Measurements from ENCODE around the gene AMT.

The AMT gene

DNA sequence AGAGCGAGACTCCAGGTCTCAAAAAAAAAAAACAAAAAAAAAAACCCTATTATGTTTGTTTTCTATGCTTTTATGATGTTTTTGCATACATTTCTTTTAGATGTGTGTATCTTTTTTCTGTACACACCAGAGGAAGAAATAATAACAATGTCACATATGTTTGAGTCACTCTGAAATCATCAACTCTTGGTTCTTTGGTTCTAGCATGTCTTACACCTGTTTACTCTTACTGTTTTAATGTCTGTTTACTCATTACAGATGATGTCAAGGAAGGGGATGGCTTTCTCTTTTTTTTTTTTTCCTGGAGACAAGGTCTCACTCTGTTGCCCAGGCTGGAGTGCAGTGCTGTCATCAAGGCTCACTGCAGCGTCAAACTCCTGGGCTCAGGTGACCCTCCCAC is 34.6 kb downstream of the AMT start:
- no peak for DNase-seq

DNA sequence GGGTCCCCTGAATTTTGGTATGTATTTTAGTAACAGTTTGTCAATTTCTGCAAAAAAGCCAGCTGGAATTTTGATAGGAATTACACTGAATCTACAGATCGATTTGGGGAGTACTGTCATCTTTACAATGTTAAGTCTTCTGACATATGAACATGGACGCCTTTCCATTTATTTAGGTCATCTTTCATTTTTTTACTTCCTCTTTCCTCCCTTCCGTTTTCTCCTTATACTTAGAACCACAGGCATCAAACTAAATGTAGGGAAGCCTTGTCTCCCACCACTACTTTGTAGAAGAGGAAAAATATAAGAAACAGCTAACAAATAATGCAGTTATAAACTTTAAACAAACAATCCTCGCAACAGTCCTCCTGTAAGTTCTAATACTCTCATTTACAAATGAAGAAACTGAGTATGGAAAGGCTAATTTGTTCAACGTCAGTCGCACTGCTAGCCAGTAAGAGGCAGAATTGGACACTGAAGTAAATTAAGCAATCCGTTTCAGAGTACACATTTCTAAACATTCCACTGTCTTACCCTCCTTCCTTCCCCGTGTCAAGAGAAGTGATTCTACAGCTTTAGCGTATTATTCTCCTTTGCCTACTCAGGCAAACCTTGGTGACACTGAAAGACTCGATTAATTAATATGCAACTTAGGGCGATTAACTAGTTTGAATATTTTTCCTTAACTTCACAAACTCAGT is 36.1 kb downstream of the AMT start:
- DNase-seq: no peak

DNA sequence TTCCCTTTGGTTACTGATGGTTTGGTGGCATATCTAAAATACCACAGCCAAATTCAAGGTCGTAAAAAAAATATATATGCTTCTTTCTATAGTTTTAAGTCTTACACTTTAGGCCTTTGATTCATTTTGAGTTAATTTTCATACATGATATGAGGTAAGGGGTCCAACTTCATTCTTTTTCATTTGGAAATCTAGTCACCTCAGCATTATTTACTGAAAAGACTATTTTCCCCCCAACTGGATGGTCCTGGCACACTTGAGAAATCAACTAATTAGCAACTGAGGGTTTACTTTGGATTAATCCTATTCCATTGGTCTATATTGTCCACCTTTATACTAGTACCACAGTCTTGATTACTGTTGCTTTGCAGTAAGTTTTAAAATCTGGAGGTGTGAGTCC is 36.7 kb downstream of the AMT start:
- no peak for DNase-seq

DNA sequence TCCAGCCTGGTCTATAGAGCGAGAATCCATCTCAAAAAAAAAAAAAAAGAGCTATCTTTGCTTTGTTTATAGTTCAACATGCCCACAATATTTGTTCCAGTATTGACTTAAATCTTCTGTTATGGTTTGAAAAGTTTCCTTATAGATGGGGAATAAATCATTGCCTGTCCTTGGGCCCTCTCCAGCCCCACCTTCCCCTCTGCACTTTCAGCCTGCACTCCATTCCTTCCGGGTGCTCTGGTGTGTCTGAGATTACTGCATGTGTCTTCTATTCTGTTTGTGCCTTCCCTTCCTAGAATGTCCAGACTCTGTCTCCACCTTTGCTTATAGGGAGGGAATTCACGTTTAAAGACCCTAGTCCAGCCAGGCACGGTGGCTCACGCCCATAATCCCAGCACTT is 38.9 kb downstream of the AMT start:
- no peak for DNase-seq

DNA sequence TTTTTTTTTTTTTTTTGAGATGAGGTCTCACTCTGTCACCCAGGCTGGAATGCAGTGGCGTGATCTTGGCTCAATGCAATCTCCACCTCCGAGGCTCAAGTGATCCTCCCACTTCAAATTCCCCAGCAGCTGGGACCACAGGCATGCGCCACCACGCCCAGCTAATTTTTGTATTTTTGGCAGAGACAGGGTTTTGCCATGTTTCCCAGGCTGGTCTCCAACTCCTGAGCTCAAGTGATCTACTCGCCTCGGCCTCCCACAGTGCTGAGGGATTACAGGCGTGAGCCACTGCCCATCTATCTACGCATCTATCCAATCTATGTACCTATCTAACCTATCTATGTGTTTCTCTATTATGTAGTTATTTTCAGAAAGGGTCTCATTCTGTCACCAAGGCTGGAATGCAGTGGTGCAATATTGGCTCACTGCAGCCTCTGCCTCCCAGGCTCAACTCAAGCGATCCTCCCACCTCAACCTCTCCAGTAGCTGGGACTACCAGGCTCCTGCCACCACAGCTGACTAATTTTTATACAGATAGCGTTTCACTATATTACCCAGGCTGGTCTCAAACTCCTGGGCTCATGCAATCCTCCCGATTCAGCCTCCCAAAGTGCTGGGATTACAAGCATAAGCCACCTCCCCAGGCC is 43.9 kb downstream of the AMT start:
- DNase-seq: no peak

DNA sequence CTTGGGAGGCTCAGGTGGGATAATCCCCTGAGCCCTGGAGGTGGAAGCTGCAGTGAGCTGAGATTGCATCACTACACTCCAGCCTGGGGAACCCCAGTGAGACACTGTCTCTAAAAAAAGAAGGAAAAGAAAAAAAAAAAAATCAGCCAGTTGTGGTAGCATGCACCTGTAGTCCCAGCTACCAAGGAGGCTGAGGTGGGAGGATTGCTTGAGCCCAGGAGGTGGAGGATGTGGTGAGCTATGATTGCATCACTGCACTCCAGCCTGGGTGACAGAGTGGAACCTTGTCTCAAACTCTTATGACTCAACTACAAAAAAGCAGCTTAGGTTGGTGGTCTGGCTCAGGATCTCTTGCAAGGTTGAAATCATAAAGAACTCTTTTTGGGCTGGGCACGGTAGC is 44.8 kb downstream of the AMT start:
- no peak for DNase-seq

DNA sequence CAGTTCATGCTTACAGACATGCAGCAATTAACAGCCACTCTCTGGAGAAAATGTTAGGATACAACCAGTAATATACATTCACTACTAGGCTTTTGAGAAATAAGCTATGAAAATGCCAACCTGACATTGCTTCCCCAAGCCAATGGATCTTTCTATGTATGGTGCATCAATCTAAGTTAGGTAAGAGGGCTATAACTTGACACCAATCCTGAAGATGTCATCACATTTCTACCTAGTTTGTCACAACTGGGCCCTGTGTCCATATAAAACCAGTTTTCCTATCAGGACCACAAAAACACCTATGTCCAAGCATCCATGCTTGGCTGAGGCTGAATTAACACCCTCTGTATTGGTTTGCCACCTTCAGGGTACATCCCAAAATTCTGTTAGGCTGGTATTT is 50.3 kb downstream of the AMT start:
- DNase-seq: no peak

DNA sequence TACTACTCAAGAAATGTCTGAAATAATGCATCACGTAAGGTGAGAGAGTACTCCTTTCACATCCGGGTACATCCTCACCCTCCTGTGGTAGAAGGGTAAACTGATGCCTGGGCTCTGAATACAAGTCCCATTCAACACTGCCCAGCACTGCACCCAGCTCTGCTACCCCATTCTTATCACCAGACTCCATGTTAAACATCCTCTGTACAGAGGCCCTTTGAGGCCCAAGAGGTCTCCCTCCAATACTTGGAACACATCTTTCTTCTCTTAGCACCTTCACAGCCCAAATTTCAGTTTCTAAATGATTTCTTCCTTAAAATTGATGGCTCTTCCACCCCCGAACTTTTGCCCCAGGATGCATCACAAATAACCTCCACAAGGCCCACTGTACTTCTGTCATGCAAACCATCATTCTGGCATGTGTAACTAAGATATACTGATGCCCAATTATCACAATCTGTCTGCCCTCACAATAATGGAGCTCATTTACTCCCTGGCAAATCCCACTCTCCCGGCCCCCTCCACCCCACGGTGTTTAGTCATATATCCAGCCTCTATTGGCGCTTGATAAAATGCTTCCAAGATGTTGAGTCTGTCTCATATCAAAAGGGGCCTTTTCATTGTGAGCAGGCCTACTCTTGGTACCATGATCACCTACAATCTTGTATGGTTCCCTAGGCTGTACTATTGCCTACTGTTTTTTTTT is 51.5 kb downstream of the AMT start:
- DNase-seq: no peak

Data from NCI-H446 (cell line).